GM03348 (cell line): ENCODE measurements around the gene MITF.
A peak's percentile ranks its signal among the peaks of the same experiment; 100 is the strongest.

Experiments used
- DNase-seq: peaks from one replicate; pipeline ENCODE4 v3.0.0; 2012; ENCODE audit warnings: low spot score

MITF gene

GRCh38 chr3:69838217-69838616 is 99.0 kb downstream of the MITF start:
- DNase-seq, result peak; percentile 76

- no peak for DNase-seq
Observed at GRCh38 chr3:69838696-69839515, 99.6 kb downstream of the MITF start.

- no peak for DNase-seq
Observed at GRCh38 chr3:69842351-69842750, 103.1 kb downstream of the MITF start.

GRCh38 chr3:69842789-69843188 is 103.5 kb downstream of the MITF start:
- no peak for DNase-seq

- no peak for DNase-seq
Observed at GRCh38 chr3:69844706-69845105, 105.4 kb downstream of the MITF start.

GRCh38 chr3:69847303-69847702 is 108.0 kb downstream of the MITF start:
- DNase-seq, result no peak

GRCh38 chr3:69848113-69848512 is 108.8 kb downstream of the MITF start:
- DNase-seq, result no peak

DNA sequence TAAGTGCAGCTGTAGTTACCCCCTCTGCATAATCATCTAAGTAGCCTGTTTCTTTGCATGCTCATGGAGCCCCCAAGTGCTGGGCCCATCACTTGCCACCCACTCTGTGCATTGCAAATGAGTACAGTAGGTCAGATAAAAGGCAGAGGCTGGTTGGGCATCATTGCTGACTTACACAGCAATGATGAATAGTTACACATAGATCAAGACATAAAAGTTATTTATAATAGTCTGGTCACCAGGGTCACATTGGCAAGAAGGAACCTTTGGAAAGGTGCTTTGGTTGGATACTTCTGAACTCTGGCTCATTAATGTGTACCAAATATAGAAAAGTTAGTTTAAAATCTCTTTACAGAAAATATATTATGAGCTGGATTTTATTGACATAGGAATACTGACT is 111.6 kb downstream of the MITF start:
- no peak for DNase-seq

DNA sequence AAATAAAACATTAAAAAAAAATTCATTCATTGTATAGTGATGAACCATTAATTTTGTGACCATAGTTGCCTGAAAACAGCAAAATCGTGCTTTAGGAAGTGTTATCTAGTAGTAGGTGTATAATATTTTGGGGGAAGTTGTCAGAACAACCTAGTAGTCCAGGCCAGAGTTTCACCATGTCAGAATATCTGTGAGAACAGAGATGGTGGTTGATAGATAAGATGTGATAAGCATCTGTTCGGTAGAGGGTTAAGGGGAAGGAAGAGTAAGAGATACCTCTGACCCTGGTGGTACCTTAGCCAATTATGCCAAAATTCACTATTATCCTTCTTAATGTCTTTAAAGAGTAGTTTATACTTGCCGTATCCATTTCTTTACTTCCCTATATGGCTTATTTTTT is 113.8 kb downstream of the MITF start:
- no peak for DNase-seq

DNA sequence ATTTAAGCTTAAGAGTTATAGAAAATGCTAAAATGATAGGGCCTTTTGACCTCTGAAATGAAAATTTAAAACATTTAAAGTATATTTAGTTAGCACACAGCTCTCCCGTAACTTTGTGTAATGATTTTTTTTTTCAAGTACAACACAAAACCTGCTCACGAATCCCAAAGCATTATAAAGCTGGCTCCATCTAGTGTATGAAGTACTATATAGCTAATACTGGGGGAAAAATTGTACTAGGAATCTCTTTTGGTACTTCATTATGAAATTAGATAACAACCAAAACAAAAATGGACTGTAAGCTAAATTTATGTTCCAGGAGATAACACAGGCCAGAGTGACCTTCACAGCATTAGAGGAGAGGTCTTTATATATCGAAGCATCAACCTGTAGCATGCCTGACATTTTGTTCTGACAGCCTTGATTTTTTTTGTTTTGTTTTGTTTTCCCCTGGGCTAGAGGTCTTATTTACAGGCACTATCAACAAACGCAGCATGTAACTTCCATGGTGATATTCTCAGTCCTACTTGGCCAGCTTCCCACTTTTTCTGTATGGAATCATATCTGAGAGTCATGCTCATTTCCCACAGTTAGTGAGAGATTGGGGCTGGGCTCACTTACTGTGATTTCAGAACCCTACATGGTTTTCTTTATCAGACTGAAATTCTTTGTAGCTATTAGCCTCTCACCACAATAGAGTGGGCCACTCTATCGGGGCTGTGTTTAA is 116.3 kb downstream of the MITF start:
- DNase-seq, result peak; percentile 52

DNA sequence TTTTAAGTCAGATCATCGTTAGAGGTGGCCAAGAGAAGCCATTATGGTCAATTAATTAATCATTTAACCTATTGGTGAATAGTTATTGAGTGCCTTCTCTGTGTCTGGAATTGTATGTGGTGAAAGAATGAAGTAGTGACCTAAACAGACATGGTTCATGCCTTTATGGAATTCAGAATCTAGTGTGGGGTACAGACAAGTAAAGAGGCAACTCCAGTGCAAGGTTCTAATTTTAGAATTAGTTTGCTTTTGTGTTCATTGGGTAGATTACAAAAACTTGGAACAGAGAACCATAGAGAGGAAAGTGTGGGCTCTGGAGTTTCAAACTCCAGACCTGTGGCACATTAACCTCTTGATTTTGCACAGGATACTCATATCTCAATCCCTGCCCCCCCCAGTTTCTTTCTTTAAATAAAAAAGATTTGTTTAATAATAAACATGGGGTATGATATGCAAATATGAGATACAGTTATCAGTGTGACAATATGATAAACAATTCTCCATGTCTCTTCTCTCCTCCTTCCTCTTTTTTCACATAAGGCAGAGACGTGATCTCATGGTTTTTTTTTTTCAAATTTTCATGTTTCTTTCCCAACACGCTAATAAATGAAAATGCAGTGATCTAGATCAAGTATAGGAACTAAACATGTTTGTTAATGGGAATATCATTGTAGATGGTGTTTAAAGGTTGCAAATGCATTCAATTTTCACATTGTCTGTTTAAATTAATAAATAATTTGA is 117.9 kb downstream of the MITF start:
- no peak for DNase-seq

- DNase-seq, result no peak
Observed at GRCh38 chr3:69861556-69861955, 122.3 kb downstream of the MITF start.

GRCh38 chr3:69864141-69864540 is 124.9 kb downstream of the MITF start:
- DNase-seq, result no peak

DNA sequence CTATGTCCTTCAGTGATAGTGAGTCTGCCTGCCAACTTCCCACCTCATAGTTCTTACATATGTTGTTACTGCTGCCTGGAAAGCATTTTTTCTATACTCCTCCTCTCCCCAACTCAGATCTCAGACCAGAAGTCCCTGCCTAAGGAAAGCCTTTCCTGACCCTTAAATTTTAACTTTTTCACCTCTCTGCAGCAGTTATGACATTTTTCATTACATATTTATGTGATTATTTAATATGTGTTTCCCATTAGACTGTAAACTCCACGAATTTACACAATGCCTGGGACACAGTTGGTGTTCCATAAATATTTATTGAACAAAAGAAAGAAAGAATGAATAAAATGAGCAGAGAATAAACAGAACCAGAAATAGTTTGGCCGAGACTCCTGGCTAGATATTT is 125.5 kb downstream of the MITF start:
- no peak for DNase-seq

- no peak for DNase-seq
Observed at GRCh38 chr3:69865925-69866679, 126.8 kb downstream of the MITF start.

DNA sequence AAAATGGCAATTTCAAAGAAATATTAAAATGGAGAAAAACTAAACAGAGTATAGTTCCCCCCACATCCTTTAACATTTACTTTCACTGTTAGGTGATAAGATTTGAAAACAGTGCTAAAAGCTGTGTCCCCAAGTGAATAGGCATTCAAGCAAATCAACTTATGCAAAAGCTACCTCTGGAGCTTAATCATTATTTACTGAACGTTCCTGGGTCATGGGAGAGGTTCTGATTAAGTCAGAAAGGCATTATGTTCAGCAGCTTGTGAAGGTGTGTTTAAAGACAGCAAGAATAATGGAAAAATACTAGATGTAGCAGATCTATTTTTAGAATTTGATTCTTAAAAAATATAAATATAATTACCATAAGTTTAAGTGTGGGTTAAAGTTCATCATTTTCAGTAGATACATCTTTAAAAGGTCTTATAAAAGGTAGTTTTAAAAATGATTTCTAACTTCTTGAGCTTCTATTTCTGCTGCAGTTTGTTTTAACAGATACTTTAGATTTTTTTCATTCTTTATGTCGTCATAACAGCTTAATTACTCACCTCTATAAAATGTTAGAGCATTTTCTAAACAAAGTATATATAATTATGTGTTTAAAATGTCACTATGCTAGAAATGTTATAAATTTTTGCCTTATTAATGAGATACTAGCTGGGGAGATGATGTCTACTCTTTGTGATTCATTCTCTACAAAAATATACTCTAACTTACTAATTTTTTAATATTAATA is 127.9 kb downstream of the MITF start:
- peak; percentile 11 for DNase-seq

DNA sequence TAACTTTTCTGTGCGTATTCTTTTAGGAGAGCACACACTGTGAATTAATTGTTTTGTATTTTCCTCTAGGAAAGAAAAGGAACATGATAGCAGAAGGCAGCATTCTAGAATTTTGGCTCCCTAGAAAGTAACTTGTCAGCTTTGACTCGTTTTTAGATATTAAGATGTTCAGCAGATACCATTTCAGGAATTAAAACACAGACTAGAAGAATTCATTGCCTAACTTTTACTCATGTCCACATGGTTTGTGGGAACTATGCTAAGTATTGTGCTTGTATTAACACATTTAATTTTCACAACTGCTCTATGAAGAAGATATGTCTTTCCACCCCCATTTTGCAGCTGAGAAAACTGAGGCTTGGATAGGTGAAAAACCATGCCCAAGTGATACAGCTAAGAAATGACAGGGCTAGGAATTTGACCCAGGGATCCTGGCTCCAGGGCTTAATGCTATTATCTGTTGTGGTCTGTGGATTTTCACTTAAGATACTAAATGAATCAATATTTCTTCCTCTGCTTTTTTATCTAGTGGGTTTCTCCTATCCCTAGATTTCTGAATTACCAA is 128.8 kb downstream of the MITF start:
- DNase-seq, result peak; percentile 9

DNA sequence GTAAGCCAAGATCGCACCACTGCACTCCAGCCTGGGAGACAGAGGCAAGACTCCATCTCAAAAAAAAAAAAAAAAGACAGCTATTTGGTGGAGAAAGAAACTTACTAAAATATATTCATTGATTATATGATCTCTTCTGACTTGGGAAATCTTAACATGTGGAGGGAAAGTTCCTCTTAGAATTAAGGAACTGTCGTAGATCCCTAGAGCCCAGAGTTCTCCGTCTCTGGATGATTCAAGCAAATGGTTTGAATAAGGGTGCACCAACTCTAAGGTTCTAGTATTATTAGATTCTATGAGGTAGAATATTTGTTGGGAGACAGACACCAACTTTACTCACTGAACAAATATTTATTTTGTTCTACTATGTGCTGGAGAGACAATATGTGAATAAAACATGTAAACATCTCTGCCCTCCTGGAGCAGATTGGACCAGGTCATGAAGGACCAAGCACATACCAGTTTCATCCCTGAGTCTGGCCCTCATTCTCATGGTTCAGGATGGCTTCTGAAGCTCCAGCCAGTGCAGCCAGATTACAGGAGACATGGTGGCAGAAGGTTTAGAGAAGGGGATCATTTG is 129.7 kb downstream of the MITF start:
- no peak for DNase-seq

DNA sequence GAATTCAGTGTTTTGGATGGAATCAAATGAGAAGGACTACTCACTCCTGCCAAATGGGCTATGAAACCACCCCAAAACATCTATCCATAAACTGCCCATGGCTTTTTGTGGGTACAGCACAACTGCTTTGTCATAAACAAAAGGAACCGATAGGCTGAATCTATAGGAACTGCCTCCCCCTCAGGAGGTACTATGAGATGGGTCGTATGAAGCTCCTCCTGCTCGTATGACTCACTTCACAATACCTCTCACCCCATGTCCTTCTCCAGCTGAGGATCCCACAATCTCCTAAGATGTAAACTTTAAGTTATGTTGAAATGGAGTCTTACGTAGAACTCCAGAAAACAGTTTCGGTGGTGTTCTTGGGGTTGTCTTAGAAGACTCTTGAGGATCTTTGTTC is 130.4 kb downstream of the MITF start:
- no peak for DNase-seq

GRCh38 chr3:69871251-69871650 is 132.0 kb downstream of the MITF start:
- no peak for DNase-seq

DNA sequence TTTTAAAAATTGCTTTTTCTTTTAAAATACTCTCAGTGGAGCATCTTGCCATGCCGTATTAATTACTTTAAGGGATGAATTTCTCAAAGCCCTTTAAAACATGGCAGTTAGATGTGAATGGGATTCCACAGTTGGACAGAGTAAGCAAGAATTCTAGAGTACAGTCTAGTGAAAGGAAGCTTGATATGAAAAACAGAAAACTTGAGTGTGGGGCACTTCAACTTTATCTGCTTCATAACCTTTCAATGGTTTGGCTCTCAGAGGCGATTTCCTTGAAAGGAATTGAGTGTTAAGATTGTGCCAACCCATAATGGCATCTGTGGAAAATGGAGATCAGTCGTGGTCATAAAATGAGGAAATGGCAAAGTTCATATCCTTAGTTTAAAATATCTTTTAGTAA is 132.6 kb downstream of the MITF start:
- no peak for DNase-seq
